ENCODE data around the gene BCS1L.

GRCh38 chr2:218648787-218649100 is 10.7 kb upstream of the BCS1L start:
- TF ChIP-seq EZH2 (optimal IDR thresholded peaks at IDR 0.05; ENCODE audit: low read depth, low read length): no peak
- no peak for TF ChIP-seq CTCF (IDR thresholded peaks at IDR 0.05; ENCODE audit: low read length)
- TF ChIP-seq EZH2phosphoT487 (IDR thresholded peaks at IDR 0.05; ENCODE audit: low read length): no peak
